ENCODE results near the gene PRAMEF13.
A peak's percentile ranks its signal among the peaks of the same experiment; 100 is the strongest.
"Not testable (repeated sequence)": the region's sequence is repeated elsewhere in the genome, so short reads cannot be mapped to it uniquely, and the experiment has no call there.

PRAMEF13 gene

DNA sequence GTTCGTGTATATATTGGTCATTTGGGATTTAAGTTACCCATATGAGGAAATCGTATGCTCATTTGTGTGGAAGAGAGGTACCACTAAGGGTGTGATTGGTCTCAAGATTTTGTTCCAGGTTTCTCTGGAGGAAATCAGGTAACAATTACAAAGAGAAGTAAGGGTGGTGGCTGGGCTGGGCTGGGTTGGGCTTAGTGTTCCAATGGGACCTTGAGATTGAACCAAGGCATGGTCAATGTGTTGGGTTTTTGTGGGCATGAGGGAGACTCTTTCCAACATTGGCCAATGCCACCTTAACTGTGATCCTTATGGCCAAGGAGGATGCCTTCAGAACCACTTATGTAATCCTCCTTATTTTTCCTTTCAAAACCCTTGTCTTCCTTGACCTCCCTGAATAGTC lies 29.4 kb upstream of the PRAMEF13 start:
- not testable (repeated sequence) for H3K4me1 ChIP-seq (ENCODE audit: control insufficient read depth, insufficient read depth, low read length); H3K36me3 ChIP-seq (ENCODE audit: control insufficient read depth, insufficient read depth, low read length); H3K9ac ChIP-seq (ENCODE audit: low read length); H3K4me3 ChIP-seq (ENCODE audit: low read depth, low read length); H3K27ac ChIP-seq (ENCODE audit: low read depth, low read length); H3K27me3 ChIP-seq (ENCODE audit: control insufficient read depth, insufficient read depth, low read length)
- peaks cover 49% of the 10 kb centered on the region; the same call in 1 of the 2 replicates for H3K9me3 ChIP-seq (ENCODE audit: control insufficient read depth, insufficient read depth, low read depth, low read length)

DNA sequence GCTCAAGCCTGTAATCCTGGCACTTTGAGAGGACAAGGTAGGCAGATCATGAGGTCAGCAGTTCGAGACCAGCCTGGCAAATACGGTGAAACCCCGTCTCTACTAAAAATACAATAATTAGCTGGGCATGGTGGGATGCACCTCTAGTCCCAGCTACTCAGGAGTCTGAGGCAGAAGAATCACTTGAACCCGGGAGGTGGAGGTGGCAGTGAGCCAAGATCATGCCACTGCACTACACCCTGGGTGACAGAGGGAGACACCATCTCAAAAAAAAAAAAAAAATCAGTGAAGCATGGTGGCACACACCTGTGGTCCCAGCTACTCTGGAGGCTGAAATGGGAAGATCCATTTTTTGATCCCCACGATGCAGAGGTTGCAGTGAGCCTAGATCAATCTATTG lies 28.9 kb upstream of the PRAMEF13 start:
- not testable (repeated sequence) for H3K36me3 ChIP-seq (ENCODE audit: control insufficient read depth, insufficient read depth, low read length); H3K27ac ChIP-seq (ENCODE audit: low read depth, low read length); H3K27me3 ChIP-seq (ENCODE audit: control insufficient read depth, insufficient read depth, low read length); H3K9ac ChIP-seq (ENCODE audit: low read length); H3K4me3 ChIP-seq (ENCODE audit: low read depth, low read length); H3K4me1 ChIP-seq (ENCODE audit: control insufficient read depth, insufficient read depth, low read length)
- H3K9me3 ChIP-seq (ENCODE audit: control insufficient read depth, insufficient read depth, low read depth, low read length) = peaks cover 49% of the 10 kb centered on the region; the same call in 1 of the 2 replicates

DNA sequence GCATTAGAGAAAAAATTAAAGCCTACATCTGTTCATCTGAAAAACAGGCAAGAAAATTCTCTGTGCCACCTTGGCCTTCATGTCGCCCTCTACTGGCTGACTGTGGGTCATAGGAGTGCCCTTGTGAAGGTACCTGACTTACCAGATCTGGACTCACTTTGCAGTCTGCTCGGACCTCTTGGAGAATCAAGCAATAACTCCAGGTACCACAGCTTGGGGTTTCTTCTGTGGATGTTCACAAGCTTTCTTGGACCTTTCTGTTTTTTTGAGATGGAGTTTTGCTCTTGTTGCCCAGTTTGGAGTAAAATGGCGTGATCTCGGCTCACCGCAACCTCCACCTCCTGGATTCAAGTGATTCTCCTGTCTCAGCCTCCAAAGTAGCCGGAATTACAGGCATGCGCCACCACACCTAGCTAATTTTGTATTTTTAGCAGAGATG lies 27.2 kb upstream of the PRAMEF13 start:
- no peak overlapping the region for H3K4me3 ChIP-seq (ENCODE audit: low read depth, low read length)
- H3K27me3 ChIP-seq (ENCODE audit: control insufficient read depth, insufficient read depth, low read length) = peaks cover 6% of the 10 kb centered on the region; the same call in 1 of the 2 replicates
- H3K27ac ChIP-seq (ENCODE audit: low read depth, low read length) = no peak overlapping the region
- H3K9ac ChIP-seq (ENCODE audit: low read length) = no peak overlapping the region
- peaks cover 48% of the 10 kb centered on the region; the same call in 1 of the 2 replicates for H3K9me3 ChIP-seq (ENCODE audit: control insufficient read depth, insufficient read depth, low read depth, low read length)
- no peaks in the 10 kb centered on the region for H3K4me1 ChIP-seq (ENCODE audit: control insufficient read depth, insufficient read depth, low read length)
- no peaks in the 10 kb centered on the region for H3K36me3 ChIP-seq (ENCODE audit: control insufficient read depth, insufficient read depth, low read length)

DNA sequence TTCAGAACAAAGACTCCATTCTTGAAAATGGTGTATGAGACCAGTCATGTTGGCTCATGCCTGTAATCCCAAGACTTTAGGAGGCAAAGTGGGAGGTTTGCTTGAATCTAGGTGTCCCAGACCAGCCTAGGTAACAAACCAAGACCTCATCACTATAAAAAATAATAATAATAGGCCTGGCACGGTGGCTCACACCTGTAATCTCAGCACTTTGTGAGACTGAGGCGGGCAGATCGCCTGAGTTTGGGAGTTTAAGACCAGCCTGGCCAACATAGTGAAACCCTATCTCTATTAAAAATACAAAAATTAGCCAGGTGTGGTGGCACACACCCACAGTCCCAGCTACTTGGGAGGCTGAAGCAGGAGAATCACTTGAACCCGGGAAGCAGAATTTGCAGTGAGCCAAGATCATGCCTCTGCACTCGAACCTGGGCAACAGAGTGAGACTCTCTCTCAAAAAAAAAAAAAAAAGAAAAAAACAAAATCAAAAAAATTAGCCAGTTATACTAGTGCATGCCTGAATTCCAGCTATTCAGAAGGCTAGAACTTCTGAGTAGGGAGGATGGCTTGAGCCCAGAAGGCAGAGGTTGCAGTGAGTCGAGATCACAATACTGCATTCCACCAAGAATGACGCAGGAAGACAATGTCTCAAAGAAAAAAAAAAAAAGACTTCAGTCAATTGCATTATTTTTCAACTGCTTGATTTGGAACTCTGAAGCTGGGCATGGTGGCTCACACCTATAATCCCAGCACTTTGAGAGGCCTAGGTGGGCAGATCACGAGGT lies 26.3 kb upstream of the PRAMEF13 start:
- not testable (repeated sequence) for H3K27ac ChIP-seq (ENCODE audit: low read depth, low read length)

DNA sequence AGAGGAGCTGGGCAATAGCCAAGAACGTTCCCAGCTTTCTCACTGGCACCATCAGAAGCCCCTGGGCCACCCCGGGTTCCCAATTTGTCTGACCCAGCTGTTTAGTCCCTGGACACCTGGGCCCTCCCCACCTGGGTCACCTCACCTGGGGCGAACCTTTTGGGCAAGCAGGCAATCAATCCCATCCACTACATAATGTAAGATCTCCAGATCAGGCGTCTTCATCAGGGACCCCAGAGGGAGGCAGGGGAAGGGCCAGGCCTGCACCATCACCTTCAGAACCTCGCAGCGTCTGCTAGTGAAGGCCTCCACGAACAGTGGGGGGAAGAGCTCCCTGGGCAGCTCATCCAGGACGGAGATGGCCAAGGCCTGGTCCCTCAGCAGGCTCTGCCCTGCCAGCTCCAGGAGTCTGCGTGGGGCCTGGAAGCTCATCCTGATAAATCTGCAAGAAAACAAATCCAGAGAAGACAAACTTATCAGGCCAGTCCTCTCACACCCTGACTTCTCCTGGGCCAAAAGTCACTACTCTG lies 24.5 kb upstream of the PRAMEF13 start, which contains the start of gene PRAMEF18:
PRAMEF18 (minus strand) TSS at position 480 of the 530 bp plus-strand sequence; CDS start at position 432, 48 bp downstream.
- not testable (repeated sequence) for H3K36me3 ChIP-seq (ENCODE audit: control insufficient read depth, insufficient read depth, low read length); H3K27me3 ChIP-seq (ENCODE audit: control insufficient read depth, insufficient read depth, low read length); H3K4me3 ChIP-seq (ENCODE audit: low read depth, low read length); H3K27ac ChIP-seq (ENCODE audit: low read depth, low read length); H3K4me1 ChIP-seq (ENCODE audit: control insufficient read depth, insufficient read depth, low read length); H3K9ac ChIP-seq (ENCODE audit: low read length)
- peaks cover 31% of the 10 kb centered on the region; the same call in 1 of the 2 replicates for H3K9me3 ChIP-seq (ENCODE audit: control insufficient read depth, insufficient read depth, low read depth, low read length)

More for the DNA sequence above, 26.3 kb upstream of the PRAMEF13 start:
- H3K4me1 ChIP-seq (ENCODE audit: control insufficient read depth, insufficient read depth, low read length); H3K4me3 ChIP-seq (ENCODE audit: low read depth, low read length); H3K36me3 ChIP-seq (ENCODE audit: control insufficient read depth, insufficient read depth, low read length); H3K27me3 ChIP-seq (ENCODE audit: control insufficient read depth, insufficient read depth, low read length); H3K9ac ChIP-seq (ENCODE audit: low read length): not testable (repeated sequence)
- peaks cover 40% of the 10 kb centered on the region; the same call in 1 of the 2 replicates for H3K9me3 ChIP-seq (ENCODE audit: control insufficient read depth, insufficient read depth, low read depth, low read length)

DNA sequence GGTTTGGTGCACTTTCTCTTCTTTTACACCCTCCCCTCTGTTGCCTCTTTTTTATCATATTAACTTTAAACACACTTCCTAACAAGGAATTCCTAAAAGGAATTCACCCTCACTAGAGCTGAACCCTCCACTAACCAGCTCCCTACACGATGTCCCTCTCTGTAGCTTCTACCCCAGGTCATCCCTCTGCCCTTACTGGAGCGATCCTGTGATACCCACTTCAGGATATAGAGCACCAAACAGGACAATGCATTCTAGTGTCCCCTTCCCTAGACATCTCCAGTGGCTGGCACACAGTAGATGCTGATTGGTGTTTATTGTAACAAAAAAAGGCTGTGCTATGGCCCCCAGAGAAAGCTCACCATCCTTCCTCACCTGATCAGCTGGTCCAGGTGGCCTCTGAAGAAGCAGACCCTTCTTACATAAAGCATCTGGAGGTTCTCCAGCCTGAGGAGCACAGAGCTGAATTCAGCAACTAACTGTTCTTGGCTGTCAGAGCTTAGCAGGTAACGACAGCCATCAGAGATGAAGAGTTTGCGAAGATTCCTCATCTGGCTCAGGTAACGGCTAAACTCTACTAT lies 23.4 kb upstream of the PRAMEF13 start:
- H3K4me3 ChIP-seq (ENCODE audit: low read depth, low read length) = no peak overlapping the region
- H3K36me3 ChIP-seq (ENCODE audit: control insufficient read depth, insufficient read depth, low read length) = no peaks in the 10 kb centered on the region

DNA sequence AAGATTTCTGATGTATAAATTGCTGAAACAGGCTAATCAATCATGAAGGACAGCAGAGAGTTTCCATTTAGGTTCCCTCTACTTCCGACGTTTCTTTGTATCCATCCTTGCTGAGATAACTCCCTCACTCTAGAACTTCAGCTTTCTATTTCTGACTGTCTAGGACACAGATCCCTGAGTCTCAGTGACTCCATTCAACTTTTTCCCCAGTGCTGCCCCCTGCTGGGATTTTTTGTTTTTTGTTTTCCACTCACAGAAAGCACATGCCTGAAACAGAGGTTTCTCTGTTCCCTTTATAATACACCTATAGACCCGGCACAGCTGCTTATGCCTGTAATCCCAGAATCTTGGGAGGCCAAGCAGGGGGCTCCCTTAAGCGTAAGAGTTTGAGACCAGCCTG lies 21.6 kb upstream of the PRAMEF13 start:
- peaks cover 14% of the 10 kb centered on the region; the same call in 1 of the 2 replicates for H3K9me3 ChIP-seq (ENCODE audit: control insufficient read depth, insufficient read depth, low read depth, low read length)
- not testable (repeated sequence) for H3K27ac ChIP-seq (ENCODE audit: low read depth, low read length); H3K36me3 ChIP-seq (ENCODE audit: control insufficient read depth, insufficient read depth, low read length); H3K4me3 ChIP-seq (ENCODE audit: low read depth, low read length); H3K4me1 ChIP-seq (ENCODE audit: control insufficient read depth, insufficient read depth, low read length); H3K9ac ChIP-seq (ENCODE audit: low read length); H3K27me3 ChIP-seq (ENCODE audit: control insufficient read depth, insufficient read depth, low read length)

More for the DNA sequence above, 23.4 kb upstream of the PRAMEF13 start:
- H3K4me1 ChIP-seq (ENCODE audit: control insufficient read depth, insufficient read depth, low read length) = no peaks in the 10 kb centered on the region
- peaks cover 24% of the 10 kb centered on the region; the same call in 1 of the 2 replicates for H3K9me3 ChIP-seq (ENCODE audit: control insufficient read depth, insufficient read depth, low read depth, low read length)
- H3K27me3 ChIP-seq (ENCODE audit: control insufficient read depth, insufficient read depth, low read length) = peaks cover 6% of the 10 kb centered on the region; the same call in 1 of the 2 replicates
- H3K9ac ChIP-seq (ENCODE audit: low read length) = peak overlapping the region; percentile 11
- H3K27ac ChIP-seq (ENCODE audit: low read depth, low read length) = no peak overlapping the region

DNA sequence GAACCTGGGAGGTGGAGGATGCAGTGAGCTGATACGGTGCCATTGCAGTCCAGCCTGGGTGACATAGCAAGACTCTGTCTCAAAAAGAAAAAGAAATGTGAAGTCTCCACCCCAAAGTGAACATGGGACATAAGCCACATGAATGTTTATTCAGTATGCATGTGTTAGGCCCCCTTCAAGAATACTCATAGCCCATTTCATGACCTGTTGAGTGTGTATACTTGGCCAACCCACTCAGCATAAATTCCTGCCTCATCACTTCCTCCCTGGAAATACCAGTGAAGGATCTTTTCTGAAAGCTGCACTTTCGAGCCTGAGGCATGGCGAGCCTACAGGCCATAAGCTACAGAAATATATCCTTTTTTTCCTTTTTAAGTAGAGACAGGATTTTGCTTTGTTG lies 18.0 kb upstream of the PRAMEF13 start:
- H3K4me1 ChIP-seq (ENCODE audit: control insufficient read depth, insufficient read depth, low read length); H3K4me3 ChIP-seq (ENCODE audit: low read depth, low read length); H3K36me3 ChIP-seq (ENCODE audit: control insufficient read depth, insufficient read depth, low read length); H3K9ac ChIP-seq (ENCODE audit: low read length); H3K27ac ChIP-seq (ENCODE audit: low read depth, low read length); H3K9me3 ChIP-seq (ENCODE audit: control insufficient read depth, insufficient read depth, low read depth, low read length); H3K27me3 ChIP-seq (ENCODE audit: control insufficient read depth, insufficient read depth, low read length): not testable (repeated sequence)

DNA sequence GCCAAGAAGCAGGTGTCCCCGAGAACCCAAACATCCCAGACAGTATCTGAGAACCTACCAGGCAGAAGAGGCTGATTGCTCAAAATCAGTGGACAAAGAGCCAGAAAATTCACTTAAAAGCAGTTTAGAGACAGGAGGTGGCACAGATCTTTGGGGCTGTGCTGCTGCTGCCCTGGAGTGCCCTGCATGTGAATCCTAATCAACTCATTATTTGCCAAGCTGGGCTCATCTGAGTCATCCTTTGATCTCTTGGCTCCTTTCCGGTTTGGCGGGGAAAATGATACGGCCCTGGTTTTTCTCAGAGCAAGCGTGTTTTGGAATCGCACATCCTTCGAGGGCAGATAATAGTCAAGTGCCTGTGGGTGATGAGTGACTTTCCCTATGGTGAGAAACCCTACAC lies 15.4 kb upstream of the PRAMEF13 start:
- not testable (repeated sequence) for H3K27me3 ChIP-seq (ENCODE audit: control insufficient read depth, insufficient read depth, low read length); H3K27ac ChIP-seq (ENCODE audit: low read depth, low read length); H3K9ac ChIP-seq (ENCODE audit: low read length); H3K4me1 ChIP-seq (ENCODE audit: control insufficient read depth, insufficient read depth, low read length); H3K36me3 ChIP-seq (ENCODE audit: control insufficient read depth, insufficient read depth, low read length); H3K9me3 ChIP-seq (ENCODE audit: control insufficient read depth, insufficient read depth, low read depth, low read length); H3K4me3 ChIP-seq (ENCODE audit: low read depth, low read length)

DNA sequence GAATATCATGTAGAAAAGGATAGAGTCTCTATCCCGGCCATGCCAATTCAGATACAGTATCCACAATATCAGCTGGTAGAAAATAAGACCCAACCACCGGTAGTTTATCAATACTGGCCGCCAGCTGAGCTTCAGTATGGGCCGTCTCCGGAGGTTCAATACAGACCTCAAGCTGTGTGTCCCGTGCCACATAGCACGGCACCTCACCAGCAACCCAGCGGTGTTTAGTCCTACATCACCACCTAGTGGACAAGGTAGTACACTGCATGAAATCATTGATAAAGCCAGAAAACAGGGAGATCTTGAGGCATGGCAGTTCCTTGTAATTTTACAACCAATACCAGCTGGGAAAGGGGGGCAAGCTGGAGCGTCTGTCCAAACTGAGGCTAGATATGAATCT lies 7.5 kb upstream of the PRAMEF13 start:
- H3K4me1 ChIP-seq (ENCODE audit: control insufficient read depth, insufficient read depth, low read length); H3K27ac ChIP-seq (ENCODE audit: low read depth, low read length): not testable (repeated sequence)

DNA sequence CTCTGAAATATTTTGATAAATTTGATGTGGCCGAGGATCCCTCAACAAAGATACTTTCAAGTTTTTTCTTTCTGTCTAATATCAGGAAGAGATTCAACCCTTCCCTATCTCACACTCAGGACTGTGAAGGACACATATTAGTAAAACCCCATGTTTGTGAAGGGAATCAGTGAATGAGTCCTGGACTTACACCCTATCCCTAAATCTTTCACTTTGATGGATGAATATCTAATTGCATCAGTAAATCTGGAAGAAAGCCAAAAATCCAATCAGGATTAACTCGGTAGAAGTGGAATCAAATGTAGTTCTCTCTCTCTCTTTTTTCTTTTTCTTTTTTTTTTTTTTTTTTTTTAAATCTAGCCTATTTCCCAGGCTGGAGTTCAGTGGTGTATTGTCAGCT lies 29.7 kb downstream of the PRAMEF13 start, which contains the start of gene PRAMEF9:
PRAMEF9 (plus strand) TSS at position 301 of the 400 bp plus-strand sequence. CDS start 3,433 bp downstream, outside the sequence.
- H3K9me3 ChIP-seq (ENCODE audit: control insufficient read depth, insufficient read depth, low read depth, low read length); H3K9ac ChIP-seq (ENCODE audit: low read length); H3K4me1 ChIP-seq (ENCODE audit: control insufficient read depth, insufficient read depth, low read length): not testable (repeated sequence)

More for the DNA sequence above, 7.5 kb upstream of the PRAMEF13 start:
- not testable (repeated sequence) for H3K27me3 ChIP-seq (ENCODE audit: control insufficient read depth, insufficient read depth, low read length); H3K9me3 ChIP-seq (ENCODE audit: control insufficient read depth, insufficient read depth, low read depth, low read length); H3K4me3 ChIP-seq (ENCODE audit: low read depth, low read length); H3K36me3 ChIP-seq (ENCODE audit: control insufficient read depth, insufficient read depth, low read length); H3K9ac ChIP-seq (ENCODE audit: low read length)

More for the DNA sequence above, 29.7 kb downstream of the PRAMEF13 start, which contains the start of gene PRAMEF9:
- H3K36me3 ChIP-seq (ENCODE audit: control insufficient read depth, insufficient read depth, low read length); H3K4me3 ChIP-seq (ENCODE audit: low read depth, low read length); H3K27ac ChIP-seq (ENCODE audit: low read depth, low read length); H3K27me3 ChIP-seq (ENCODE audit: control insufficient read depth, insufficient read depth, low read length): not testable (repeated sequence)
